NCI-H2196 (cell line): Measurements from ENCODE around the gene CCDC106.
A peak's percentile ranks its signal among the peaks of the same experiment; 100 is the strongest.

Source experiments
- DNase-seq: peaks from one replicate; lab custom pipeline; 2025; ENCODE audit not compliant: unreplicated experiment; lab: John Stamatoyannopoulos, UW

The CCDC106 gene

DNA sequence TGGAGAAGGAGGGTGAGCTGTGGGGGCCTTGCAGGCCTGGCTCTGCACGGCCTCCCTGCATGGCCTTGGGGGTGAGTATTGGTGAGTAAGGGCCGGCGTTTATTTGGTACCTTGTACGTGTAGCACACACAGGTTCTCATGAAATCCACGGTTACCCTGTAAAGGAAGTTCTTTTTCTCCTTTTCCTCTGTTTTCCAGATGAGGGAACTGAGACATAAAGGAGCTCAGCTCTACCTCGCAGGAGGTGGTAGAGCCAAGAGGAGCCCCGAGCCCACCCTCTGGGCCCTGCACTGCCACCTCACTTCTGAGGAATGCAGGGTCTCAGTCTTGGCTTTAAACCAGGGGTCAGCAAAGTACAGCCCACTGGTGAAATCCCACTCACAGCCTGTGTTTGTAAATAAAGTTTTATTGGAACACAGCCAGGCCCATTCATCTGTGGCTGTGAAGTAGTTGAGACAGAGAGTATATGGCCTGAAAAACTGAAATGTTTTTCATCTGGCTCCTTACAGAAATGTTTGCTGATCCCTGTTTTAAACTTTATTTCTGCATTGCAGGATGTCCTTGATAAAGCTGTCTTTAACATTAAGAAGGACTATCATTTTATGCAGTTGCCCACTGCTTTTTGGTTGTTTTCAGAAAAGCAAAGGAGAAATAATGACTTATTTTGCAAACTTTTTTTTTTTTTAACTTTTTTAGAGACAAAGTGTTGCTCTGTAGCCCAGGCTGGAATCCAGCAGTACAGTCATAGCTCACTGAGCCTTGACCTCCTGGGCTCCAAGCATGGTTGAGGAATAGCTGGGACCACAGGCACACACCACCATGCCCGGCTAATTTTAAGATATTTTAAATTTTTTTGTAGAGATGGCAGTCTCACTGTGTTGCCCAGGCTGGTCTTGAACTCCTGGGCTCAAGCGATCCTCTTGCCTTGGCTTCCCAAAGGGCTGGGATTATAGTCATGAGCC is 33.4 kb downstream of the CCDC106 start:
- DNase-seq = no peak

DNA sequence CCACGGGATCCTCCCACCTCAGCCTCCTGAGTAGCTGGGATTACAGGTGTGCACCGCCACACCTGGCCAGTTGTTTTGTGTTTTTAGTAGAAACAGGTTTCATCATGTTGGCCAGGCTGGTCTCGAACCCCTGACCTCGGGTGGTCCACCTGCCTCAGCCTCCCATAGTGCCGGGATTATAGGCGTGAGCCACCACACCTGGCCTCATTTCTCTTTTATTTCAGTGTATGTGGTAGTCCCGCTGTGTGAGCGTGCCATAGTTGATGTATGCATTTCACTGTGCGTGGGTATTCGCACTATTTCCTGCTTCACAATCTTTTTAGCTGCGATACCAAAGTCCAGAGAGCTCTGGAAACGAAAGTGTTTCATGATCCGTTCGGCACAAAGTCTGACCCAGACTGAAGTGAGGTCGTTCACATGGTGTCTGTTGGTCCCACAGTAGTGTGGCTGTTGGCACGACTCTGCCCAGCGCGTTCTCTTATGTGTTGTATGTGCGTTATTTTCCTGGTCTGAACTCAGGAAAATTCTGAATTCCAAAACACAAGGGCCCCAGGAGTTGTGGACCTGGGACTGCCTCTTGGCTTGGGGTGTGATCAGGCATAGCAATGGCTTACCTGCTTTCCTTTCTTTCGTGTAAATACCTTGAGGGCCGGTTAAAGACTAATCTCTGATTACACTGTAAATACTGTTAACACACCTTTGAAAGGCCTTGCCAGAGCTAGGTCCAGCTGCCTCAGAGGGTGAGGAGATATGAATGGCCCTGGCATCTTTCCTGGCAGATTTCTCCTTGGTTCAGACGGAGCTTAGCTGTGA is 35.6 kb downstream of the CCDC106 start:
- peak; percentile 77 for DNase-seq

DNA sequence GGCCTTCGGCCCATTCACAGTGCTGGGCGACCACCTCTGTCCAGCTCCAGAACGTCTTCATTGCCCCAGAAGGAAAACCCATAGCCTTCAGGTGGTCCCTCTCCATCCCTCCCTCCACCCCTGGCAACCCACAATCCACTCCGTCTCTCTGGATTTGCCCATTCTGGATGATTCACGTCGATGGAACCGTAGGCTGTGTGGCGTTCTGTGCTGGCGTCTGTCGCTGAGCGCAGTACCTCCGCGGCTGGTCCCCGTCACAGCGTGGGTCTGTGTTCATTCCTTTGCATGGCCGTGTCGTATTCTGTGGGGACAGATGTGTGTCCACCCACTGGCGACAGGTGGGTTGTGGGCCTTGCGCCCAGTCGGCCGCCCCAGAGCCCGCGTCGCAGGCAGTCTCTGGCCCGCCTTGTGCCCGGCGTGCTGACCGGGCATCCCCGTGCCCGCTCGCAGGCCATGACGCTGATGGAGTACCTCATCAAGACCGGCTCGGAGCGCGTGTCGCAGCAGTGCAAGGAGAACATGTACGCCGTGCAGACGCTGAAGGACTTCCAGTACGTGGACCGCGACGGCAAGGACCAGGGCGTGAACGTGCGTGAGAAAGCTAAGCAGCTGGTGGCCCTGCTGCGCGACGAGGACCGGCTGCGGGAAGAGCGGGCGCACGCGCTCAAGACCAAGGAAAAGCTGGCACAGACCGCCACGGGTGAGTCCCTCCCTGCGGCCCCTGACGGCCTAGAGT is 37.1 kb downstream of the CCDC106 start:
- no peak for DNase-seq

DNA sequence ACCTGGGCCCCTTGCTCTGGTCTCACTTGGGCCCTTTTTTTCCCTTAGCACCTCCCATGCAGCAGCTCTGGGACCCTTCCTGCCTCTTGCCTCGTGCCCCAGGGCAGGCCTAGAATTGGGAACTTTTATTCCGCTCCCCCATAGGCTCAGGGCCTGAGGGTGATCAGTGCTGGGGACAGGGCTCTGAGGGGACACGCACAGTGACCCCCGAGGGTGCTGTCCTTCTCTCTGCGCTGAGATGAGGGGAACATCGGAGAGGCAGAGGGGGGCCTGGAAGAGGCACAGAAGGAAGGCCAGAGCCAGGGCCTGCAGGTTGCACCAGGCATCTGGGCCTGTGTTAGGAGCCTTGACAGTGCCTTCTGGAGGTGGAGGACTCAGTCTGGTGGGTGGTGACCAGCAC is 37.8 kb downstream of the CCDC106 start:
- no peak for DNase-seq

DNA sequence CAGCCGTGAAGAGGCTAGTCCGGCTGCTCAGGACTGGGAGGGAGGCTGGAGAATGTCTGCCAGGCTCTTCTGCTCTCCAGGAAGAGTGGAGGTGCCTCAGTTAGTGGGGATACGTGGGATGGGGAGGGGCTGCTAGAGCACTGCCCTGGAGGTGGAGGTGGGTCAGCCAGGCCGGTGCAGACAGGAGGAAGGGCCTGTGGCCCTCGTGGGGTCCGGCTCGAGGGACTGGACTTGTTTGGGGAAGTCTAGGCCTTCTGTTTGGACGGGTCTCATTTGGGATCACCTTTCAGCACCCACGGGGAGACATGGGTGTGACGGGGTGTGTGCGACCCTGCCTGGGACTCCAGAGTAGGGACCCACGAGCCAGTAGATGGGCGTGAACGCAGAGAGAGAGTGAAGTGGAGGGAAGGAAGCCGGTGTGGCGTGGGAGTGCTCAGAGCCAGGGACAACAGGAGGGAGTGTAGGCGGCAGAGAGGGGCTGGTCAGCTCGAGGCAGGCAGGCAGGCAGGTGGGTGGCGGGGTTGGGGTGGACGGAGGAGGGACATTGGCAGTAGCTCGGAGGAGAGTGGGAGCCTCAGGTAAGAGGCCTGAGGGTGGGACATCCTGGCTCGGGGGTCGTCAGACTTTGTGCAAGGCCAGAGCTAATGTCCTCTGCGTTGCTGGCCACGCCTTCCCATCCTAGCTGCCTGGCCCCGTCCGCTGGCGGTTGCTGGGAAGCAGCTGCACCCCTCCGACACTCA is 38.5 kb downstream of the CCDC106 start:
- DNase-seq = no peak

DNA sequence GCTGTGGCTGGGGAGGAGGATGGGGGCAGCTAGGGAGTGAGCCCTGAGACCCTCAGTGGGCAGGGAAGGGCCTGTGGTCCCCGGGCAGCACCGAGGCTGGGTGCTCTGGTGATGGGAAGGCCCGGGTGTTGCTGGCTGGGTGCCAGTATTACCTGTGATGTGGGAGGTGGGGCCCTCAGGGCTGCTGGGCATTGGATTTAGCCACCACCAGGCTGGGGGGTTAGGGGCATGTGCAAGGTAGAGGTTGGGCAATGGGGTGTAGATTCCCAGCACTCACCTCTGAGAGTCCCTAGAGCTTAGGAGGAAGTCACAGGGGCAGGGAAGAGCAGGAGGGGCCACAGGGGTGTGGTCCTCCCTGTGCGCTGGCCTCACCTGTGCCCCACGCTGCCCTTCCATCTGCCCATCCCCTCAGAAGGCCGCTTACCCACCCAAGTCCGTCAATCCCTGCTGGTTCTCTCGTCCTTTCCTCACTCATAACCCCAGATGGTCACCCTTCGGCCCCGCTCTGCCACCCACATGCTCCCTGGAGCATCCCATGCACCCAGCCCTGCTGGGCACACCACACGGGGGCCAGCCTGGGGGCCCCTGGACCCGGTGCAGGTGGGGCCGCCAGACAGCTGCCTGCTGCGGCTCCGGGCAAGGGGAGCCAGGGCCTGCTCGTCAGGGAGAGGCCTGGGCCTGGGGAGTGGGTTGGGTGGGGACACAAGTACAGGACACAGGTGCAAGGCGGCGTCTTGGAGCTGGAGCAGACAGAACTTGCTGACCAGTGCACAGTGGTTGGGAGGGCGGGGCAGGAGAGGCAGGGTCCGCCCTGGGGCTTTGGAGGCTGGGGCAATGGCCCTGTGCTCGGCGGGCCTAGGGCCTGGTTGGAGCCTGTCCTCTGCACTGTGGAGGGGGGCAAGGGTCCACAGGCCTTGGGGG is 39.5 kb downstream of the CCDC106 start:
- DNase-seq = no peak

DNA sequence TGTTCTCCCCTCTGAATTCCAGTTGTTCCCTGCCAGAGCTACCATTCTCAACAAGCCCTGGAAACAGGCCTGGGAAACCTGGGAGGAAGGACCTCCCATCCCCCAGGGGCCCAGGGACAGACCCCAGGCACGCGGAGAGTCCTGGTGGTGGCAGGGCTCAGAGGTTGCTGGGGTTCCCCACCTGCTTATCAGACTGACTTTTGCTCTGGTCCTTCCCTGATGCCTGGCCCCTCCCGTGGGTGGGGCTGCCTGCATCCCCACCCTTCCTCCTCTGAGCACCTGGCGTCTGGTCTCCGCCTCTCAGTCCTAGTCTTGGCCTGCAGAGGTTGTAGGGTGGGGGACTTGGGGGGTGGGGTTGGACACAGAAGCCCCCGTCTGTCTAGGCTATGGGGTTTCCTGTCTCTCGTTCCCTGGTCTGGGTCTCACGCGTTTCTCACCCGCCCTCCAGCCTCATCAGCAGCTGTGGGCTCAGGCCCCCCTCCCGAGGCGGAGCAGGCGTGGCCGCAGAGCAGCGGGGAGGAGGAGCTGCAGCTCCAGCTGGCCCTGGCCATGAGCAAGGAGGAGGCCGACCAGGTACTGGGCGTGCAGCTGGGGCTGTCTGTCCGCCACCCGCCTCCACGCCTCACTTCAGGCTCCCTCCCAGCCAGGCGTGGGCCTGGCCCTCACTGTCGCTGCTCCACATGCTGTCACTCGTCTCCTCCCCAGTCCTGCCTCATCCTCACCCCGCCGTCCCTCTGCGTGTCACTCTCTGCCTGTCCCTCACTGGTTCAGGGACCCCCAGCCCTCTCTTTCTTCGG is 40.6 kb downstream of the CCDC106 start:
- DNase-seq = peak; percentile 81

DNA sequence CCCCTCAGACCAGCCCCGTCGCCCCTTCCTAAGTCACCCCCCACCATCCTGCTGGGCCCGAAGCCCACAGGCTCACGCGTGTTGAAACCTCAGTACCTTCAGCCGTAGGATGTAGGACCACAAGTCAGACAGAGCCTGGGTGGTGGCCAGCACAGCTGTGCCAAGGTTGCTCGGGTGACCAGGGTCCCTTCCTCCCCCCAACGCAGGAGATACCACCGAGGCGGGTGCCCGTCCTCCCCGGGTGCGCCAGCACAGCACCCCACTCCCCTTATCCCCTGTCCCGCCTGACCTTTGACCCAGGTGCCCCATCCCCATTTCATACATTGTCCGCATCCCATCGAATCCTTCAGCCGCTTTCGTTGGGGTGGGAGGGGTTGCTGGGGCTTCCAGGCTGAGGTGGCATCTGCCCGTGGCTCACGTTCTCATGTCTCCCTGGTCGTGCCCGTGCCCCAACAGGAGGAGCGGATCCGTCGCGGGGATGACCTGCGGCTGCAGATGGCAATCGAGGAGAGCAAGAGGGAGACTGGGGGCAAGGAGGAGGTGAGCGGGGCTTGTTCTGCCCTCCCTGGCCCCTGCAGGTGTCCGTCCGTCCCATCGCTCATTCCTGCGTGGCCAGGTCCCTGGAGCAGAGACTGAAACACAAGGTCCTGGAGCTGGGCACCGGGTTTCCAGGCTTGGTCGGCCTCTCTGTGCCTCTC is 41.5 kb downstream of the CCDC106 start:
- DNase-seq = no peak

DNA sequence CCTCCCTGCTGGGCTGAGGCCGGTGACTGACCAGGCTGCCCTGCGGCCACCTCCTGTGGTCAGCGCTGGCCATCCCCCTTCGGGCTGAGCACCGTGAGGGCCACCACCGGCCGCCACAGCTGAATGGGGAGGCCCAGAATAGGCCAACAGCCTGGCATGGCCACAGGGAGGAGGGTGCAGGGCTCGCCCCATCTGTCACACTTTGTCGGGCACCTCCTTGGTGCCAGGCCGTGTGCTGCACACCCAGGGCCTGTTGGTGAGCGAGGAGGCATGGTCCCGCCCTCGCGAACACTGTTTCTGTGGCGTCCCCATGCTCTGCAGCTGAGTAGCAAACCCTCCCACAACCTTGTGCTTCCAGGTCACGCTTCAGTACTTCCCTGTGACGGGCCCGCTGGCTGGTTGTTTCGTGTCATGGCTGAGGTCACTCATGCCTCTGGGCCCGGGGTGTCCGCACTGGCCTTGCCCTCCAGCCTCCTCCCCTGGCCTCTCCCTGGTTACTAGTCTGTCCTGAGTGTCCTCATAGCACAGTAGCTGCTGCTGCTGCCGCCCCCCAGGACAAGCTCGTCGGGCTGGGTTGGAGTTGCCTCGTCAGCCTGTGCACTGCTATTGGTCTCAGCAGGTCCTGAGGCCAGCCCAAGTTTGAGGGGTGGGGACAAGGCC is 42.2 kb downstream of the CCDC106 start:
- no peak for DNase-seq

DNA sequence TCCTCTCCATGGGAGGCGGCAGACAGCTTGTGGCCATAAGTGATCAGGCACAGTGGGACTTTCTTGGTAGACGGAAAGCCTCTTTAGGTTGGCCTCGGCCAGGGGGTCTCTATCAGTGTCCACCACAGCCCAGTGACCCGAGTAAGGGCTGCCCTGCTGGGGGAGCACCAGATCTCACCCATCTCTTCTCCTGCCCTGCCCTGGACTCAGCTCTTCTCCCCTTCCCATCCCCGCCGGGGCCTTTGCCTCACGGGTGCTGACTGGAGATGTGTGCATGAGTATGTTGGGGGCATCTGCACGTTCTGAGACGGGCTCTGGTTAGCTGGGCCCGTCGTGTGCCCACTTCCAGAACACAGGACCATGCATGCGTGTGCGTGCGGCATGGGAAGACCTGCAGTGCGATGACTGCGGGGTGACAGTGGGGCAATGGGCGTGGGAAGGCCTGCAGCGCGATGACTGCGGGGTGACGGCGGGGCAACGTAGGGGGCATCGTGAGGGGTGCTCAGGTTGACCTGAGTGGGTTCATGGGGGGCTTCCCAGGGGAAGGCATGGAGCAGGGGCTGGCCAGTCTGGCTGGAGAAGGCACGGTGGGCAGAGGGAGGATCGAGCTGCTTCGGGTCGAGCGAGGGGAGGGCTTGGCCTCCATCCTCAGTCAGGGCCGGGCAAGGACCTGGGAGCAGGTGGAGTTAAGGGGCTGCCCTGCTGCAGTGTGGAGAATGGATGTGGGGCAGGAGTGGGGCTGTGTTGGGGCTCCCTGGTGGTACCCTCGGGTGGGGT is 42.9 kb downstream of the CCDC106 start:
- DNase-seq = no peak

DNA sequence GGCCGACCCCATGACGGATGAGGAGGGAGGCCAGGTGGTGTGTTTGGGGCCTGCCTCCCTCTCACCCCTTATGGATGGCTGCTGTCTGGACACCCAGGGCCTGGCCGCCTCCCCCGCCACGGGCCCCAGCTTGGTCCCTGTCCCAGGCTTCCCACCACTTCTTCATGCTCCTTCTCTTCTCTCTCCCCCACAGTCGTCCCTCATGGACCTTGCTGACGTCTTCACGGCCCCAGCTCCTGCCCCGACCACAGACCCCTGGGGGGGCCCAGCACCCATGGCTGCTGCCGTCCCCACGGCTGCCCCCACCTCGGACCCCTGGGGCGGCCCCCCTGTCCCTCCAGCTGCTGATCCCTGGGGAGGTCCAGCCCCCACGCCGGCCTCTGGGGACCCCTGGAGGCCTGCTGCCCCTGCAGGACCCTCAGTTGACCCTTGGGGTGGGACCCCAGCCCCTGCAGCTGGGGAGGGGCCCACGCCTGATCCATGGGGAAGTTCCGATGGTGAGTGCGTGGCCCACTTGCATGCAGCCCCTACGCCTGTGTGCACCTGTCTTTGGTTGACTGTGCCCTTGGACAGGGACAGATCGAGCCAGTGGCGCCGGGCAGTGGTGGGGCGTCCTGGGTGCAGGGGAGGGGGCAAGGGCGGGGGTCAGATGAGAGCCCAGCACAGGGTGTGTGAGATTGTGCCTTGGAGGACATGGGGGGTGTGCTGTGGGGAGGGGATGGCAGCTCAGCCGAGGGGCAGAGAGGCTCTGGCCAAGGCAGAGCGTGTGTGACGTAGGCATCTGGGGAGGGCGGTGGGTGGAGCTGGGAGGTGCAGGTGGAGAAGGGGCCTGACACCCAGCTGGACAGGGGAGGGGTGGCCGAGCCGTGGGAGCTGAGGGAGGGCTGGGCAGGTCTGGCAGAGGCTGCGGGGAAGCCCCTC is 43.8 kb downstream of the CCDC106 start:
- no peak for DNase-seq

DNA sequence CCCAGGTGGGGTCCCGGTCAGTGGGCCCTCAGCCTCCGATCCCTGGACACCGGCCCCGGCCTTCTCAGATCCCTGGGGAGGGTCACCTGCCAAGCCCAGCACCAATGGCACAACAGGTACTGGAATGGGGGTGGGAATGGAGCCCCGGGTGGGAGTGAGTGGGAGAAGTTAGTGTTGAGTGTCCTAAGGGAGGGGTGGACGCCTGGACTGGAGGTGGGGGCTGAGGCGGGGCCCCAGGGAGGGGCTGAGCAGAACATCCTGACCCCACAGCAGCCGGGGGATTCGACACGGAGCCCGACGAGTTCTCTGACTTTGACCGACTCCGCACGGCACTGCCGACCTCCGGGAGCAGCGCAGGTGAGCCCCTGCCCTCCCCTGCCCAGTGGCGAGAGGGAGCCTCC is 44.7 kb downstream of the CCDC106 start:
- DNase-seq = no peak

DNA sequence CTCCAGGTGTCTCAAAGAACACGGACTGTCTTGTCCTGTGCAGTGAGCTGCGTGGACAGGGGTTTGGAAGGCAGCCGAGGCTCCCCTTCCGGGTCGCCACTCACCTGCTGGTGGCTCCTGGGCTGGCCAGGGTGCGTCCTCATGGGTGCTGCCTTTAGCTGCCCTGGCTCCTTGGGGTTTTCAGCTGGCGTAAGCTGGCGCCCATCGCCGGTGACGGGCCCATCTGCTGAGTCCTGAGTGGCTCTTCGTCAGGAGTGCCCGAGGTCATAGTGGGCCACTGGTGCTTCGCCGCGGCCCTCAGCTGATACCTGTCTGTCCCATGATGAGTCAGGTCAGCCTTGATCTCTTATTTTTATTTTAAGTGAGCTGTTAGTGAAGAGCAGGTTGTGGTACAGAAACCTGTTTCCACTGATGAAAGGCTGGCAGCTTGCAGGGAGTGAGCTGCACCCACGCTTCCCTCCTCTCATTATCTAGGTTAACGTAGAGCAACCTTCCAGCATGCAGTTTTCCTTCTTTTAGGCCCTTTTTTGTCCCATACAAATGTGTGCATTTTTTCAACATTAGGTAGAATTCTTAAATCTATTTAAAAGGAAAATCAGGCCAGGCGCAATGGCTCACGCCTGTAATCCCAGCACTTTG is 45.4 kb downstream of the CCDC106 start:
- DNase-seq = no peak

DNA sequence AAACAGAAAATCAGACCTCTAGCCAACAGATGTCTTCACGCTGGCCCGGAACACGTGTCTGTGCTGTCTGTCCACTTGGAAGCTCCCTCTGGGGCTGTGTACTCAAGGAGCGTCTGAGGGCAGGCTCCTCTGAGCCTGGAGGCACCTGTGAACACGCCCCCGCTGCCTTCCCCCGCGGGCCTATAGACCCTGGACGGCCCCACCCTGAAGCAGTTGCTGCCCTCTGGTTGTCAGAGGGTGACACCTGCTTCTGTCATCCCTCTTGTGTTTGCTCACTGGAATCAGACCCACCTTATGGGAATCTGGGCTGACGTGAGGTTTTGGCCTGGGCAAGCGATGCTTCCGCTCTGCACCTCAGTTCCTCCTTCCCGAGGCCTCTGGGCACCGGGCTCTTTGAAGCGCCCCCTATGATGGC is 46.2 kb downstream of the CCDC106 start:
- DNase-seq = no peak
